ENCODE results near the gene CLSTN1. TPM values are rescaled to one million over a fixed set of nuclear protein-coding genes. Genes with fewer than 3 reads are reported as not detected.
"Not testable (repeated sequence)": the region's sequence is repeated elsewhere in the genome, so short reads cannot be mapped to it uniquely, and the experiment has no call there.

CLSTN1 gene
- total RNA-seq, 1 donor from 2014 or later: 75.4 TPM

- Histone ChIP-seq H3K79me2 (ENCODE audit: low read depth) (peaks cover 100% of the 10 kb centered on the region), H3K27ac (peak overlapping the region; percentile 58), H3K4me3 (no peak overlapping the region), H4K20me1 (ENCODE audit: low read depth) (peaks cover 99% of the 10 kb centered on the region), H3K4me1 (peaks cover 32% of the 10 kb centered on the region), H2AFZ (replicated peaks) (no peak overlapping the region), H3K36me3 (no peaks in the 10 kb centered on the region), H3F3A (ENCODE audit: low read depth) (peaks cover 28% of the 10 kb centered on the region), H3K27me3 (no peaks in the 10 kb centered on the region), H3K9me3 (ENCODE audit: low read depth) (no peaks in the 10 kb centered on the region), H3K4me2 (no peak overlapping the region), H3K9ac (peak overlapping the region; percentile 14)
- Mint-ChIP-seq H3K4me3 (no peak overlapping the region), H3K27me3 (ENCODE audit: insufficient read depth, low read depth) (peaks cover 2% of the 10 kb centered on the region), H3K27ac (peak overlapping the region; percentile 52), H3K36me3 (peaks cover 3% of the 10 kb centered on the region), H3K4me1 (peaks cover 31% of the 10 kb centered on the region), H3K9me3 (no peaks in the 10 kb centered on the region)
- TF ChIP-seq CTCF (IDR thresholded peaks at IDR 0.05): no peak
- no peak for TF ChIP-seq EZH2phosphoT487 (IDR thresholded peaks at IDR 0.05)
- no peak for TF ChIP-seq EZH2 (IDR thresholded peaks at IDR 0.05)
- no peak for DNase-seq (ENCODE audit: low spot score)
These were observed 14.7 kb downstream of the CLSTN1 start for GRCh38 chr1:9809100-9809510.

- no peak overlapping the region for H3K4me3 Mint-ChIP-seq
- TF ChIP-seq EZH2phosphoT487 (IDR thresholded peaks at IDR 0.05) (no peak), CTCF (IDR thresholded peaks at IDR 0.05) (no peak), EZH2 (IDR thresholded peaks at IDR 0.05) (no peak)
- Histone ChIP-seq H3K36me3 (no peaks in the 10 kb centered on the region), H3K9ac (no peak overlapping the region), H3F3A (ENCODE audit: low read depth) (peaks cover 28% of the 10 kb centered on the region), H2AFZ (replicated peaks) (no peak overlapping the region), H3K9me3 (ENCODE audit: low read depth) (no peaks in the 10 kb centered on the region), H4K20me1 (ENCODE audit: low read depth) (peaks cover 99% of the 10 kb centered on the region), H3K4me3 (no peak overlapping the region), H3K4me1 (peaks cover 32% of the 10 kb centered on the region), H3K79me2 (ENCODE audit: low read depth) (peaks cover 100% of the 10 kb centered on the region), H3K4me2 (no peak overlapping the region), H3K27me3 (no peaks in the 10 kb centered on the region), H3K27ac (peak overlapping the region; percentile 58)
- H3K27me3 Mint-ChIP-seq (ENCODE audit: insufficient read depth, low read depth): peaks cover 2% of the 10 kb centered on the region
- no peaks in the 10 kb centered on the region for H3K9me3 Mint-ChIP-seq
- peaks cover 31% of the 10 kb centered on the region for H3K4me1 Mint-ChIP-seq
- peak overlapping the region; percentile 52 for H3K27ac Mint-ChIP-seq
- peaks cover 3% of the 10 kb centered on the region for H3K36me3 Mint-ChIP-seq
- no peak for DNase-seq (ENCODE audit: low spot score)
These were observed 15.3 kb downstream of the CLSTN1 start for GRCh38 chr1:9808459-9808858.

- H3K9me3 Mint-ChIP-seq: no peaks in the 10 kb centered on the region
- H3K36me3 ChIP-seq: no peaks in the 10 kb centered on the region
- no peaks in the 10 kb centered on the region for H3K27me3 ChIP-seq
- peaks cover 99% of the 10 kb centered on the region for H4K20me1 ChIP-seq (ENCODE audit: low read depth)
- H3K9me3 ChIP-seq (ENCODE audit: low read depth): no peaks in the 10 kb centered on the region
- peaks cover 34% of the 10 kb centered on the region for H3K4me1 Mint-ChIP-seq
- H3K27ac Mint-ChIP-seq: peak overlapping the region; percentile 1
- H3K9ac ChIP-seq: no peak overlapping the region
- no peak overlapping the region for H3K27ac ChIP-seq
- H3K4me3 Mint-ChIP-seq: no peak overlapping the region
- DNase-seq (ENCODE audit: low spot score): no peak
- peaks cover 28% of the 10 kb centered on the region for H3F3A ChIP-seq (ENCODE audit: low read depth)
- H3K4me2 ChIP-seq: no peak overlapping the region
- H3K4me3 ChIP-seq: no peak overlapping the region
- peaks cover 2% of the 10 kb centered on the region for H3K27me3 Mint-ChIP-seq (ENCODE audit: insufficient read depth, low read depth)
- peaks cover 100% of the 10 kb centered on the region for H3K79me2 ChIP-seq (ENCODE audit: low read depth)
- TF ChIP-seq CTCF (IDR thresholded peaks at IDR 0.05) (no peak), EZH2phosphoT487 (IDR thresholded peaks at IDR 0.05) (no peak), EZH2 (IDR thresholded peaks at IDR 0.05) (no peak)
- peaks cover 32% of the 10 kb centered on the region for H3K4me1 ChIP-seq
- peaks cover 3% of the 10 kb centered on the region for H3K36me3 Mint-ChIP-seq
- no peak overlapping the region for H2AFZ ChIP-seq (replicated peaks)
These were observed 16.2 kb downstream of the CLSTN1 start for GRCh38 chr1:9807541-9807940.

- not testable (repeated sequence) for DNase-seq (ENCODE audit: low spot score); H3K9me3 Mint-ChIP-seq; H3K27ac Mint-ChIP-seq; H3K36me3 Mint-ChIP-seq; H2AFZ ChIP-seq (replicated peaks); H3K27me3 ChIP-seq; H3K9me3 ChIP-seq (ENCODE audit: low read depth); H3K9ac ChIP-seq; H3K4me3 ChIP-seq; H3K27me3 Mint-ChIP-seq (ENCODE audit: insufficient read depth, low read depth); H3K36me3 ChIP-seq; H3K27ac ChIP-seq; H3K4me2 ChIP-seq; H3K4me3 Mint-ChIP-seq
- H4K20me1 ChIP-seq (ENCODE audit: low read depth): peaks cover 99% of the 10 kb centered on the region
- H3K79me2 ChIP-seq (ENCODE audit: low read depth): peaks cover 100% of the 10 kb centered on the region
- H3K4me1 Mint-ChIP-seq: peaks cover 34% of the 10 kb centered on the region
- peaks cover 32% of the 10 kb centered on the region for H3K4me1 ChIP-seq
- peaks cover 21% of the 10 kb centered on the region for H3F3A ChIP-seq (ENCODE audit: low read depth)
These were observed 17.8 kb downstream of the CLSTN1 start for GRCh38 chr1:9805972-9806371.

Data from neural progenitor cell (in vitro differentiated cells).